ENCODE data around the gene MGMT.

GRCh38 chr10:129476431-129476830 is 9.4 kb downstream of the MGMT start:
- TF ChIP-seq CTCF (IDR thresholded peaks at IDR 0.05): no peak
- no peak for TF ChIP-seq POLR2A (IDR thresholded peaks at IDR 0.05; ENCODE audit: low read depth)
- TF ChIP-seq EP300 (IDR thresholded peaks at IDR 0.05): no peak
